Panc1 (cell line): ENCODE data around the gene PIBF1.

ENCODE experiments used
- POLR2AphosphoS5 ChIP-seq: IDR thresholded peaks from 2 replicates; pipeline ENCODE4 v1.6.1; 2012; ENCODE audit warnings: mild to moderate bottlenecking, low read depth, low read length, moderate library complexity
- SIN3A ChIP-seq: IDR thresholded peaks from 2 replicates; pipeline ENCODE4 v1.6.1; 2012; ENCODE audit warnings: low read depth, mild to moderate bottlenecking, low read length, moderate library complexity, borderline replicate concordance; ENCODE audit not compliant: insufficient read depth
- TF ChIP-seq, protein P1 (sequence below): fragments of 450-650 bp; IDR thresholded peaks from 2 replicates; pipeline ENCODE4 v1.5.1; 2017; ENCODE audit warnings: mild to moderate bottlenecking
- TF ChIP-seq, protein P2 (sequence below), 2 experiments: IDR thresholded peaks; 2 replicates each; pipeline ENCODE4 v1.6.1; 2011 to 2012; ENCODE audit warnings: low read depth in 2 of 2, control low read depth in 1 of 2, low read length in 1 of 2, mild to moderate bottlenecking in 1 of 2, moderate library complexity in 1 of 2; ENCODE audit not compliant: insufficient read depth in 1 of 2

DNA sequence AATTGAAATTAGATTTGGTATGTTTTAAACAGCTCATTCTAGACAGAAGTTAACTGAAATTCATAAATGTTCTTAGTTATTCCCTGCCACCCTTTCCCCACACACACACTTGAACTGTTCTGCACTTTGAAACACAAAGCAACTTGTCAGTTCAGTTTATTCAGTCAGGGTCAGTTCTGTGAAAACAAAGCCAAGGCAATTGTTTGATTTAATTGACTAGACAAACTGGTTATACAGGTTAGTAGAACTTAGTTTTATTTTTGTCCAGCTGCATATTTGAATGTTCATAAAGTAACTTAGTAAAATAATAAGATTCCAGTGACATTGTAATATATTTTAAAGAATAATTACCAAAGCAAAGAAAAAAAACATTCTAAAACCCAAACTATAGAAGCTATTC lies 178.6 kb downstream of the PIBF1 start:
- TF ChIP-seq, protein P1, sequence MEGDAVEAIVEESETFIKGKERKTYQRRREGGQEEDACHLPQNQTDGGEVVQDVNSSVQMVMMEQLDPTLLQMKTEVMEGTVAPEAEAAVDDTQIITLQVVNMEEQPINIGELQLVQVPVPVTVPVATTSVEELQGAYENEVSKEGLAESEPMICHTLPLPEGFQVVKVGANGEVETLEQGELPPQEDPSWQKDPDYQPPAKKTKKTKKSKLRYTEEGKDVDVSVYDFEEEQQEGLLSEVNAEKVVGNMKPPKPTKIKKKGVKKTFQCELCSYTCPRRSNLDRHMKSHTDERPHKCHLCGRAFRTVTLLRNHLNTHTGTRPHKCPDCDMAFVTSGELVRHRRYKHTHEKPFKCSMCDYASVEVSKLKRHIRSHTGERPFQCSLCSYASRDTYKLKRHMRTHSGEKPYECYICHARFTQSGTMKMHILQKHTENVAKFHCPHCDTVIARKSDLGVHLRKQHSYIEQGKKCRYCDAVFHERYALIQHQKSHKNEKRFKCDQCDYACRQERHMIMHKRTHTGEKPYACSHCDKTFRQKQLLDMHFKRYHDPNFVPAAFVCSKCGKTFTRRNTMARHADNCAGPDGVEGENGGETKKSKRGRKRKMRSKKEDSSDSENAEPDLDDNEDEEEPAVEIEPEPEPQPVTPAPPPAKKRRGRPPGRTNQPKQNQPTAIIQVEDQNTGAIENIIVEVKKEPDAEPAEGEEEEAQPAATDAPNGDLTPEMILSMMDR: no peak
- TF ChIP-seq POLR2AphosphoS5 (no peak), SIN3A (no peak)
- TF ChIP-seq, protein P2, sequence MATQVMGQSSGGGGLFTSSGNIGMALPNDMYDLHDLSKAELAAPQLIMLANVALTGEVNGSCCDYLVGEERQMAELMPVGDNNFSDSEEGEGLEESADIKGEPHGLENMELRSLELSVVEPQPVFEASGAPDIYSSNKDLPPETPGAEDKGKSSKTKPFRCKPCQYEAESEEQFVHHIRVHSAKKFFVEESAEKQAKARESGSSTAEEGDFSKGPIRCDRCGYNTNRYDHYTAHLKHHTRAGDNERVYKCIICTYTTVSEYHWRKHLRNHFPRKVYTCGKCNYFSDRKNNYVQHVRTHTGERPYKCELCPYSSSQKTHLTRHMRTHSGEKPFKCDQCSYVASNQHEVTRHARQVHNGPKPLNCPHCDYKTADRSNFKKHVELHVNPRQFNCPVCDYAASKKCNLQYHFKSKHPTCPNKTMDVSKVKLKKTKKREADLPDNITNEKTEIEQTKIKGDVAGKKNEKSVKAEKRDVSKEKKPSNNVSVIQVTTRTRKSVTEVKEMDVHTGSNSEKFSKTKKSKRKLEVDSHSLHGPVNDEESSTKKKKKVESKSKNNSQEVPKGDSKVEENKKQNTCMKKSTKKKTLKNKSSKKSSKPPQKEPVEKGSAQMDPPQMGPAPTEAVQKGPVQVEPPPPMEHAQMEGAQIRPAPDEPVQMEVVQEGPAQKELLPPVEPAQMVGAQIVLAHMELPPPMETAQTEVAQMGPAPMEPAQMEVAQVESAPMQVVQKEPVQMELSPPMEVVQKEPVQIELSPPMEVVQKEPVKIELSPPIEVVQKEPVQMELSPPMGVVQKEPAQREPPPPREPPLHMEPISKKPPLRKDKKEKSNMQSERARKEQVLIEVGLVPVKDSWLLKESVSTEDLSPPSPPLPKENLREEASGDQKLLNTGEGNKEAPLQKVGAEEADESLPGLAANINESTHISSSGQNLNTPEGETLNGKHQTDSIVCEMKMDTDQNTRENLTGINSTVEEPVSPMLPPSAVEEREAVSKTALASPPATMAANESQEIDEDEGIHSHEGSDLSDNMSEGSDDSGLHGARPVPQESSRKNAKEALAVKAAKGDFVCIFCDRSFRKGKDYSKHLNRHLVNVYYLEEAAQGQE (IDR thresholded peaks at IDR 0.05; ENCODE audit: insufficient read depth in 1 of 2, low read depth in 2 of 2, low read length in 1 of 2): no peak
